IPS-18c (cell line): ENCODE data around the gene KCNA1.
"Not testable (repeated sequence)": the region's sequence is repeated elsewhere in the genome, so short reads cannot be mapped to it uniquely, and the experiment has no call there.

Experiments
- H3K4me3 ChIP-seq: 2 replicates; pipeline ENCODE4 v1.7.0; 2013; ENCODE audit warnings: low read depth, mild to moderate bottlenecking, low read length, moderate library complexity; ENCODE audit not compliant: insufficient read depth
- H3K9me3 ChIP-seq: one replicate; pipeline ENCODE4 v1.6.1; 2013; ENCODE audit warnings: mild to moderate bottlenecking, low read length, moderate library complexity; ENCODE audit not compliant: control insufficient read depth, insufficient read depth

Gene KCNA1

GRCh38 chr12:4909734-4910501 lies at the start of gene KCNA1:
TSS of gene KCNA1 (plus strand) at chr12:4909905. CDS start at chr12:4911379, 1,474 bp downstream.
- Histone ChIP-seq H3K4me3 (peak within 1 kb of the TSS; percentile 57), H3K9me3 (peaks cover 8% of the 10 kb centered on the region)

DNA sequence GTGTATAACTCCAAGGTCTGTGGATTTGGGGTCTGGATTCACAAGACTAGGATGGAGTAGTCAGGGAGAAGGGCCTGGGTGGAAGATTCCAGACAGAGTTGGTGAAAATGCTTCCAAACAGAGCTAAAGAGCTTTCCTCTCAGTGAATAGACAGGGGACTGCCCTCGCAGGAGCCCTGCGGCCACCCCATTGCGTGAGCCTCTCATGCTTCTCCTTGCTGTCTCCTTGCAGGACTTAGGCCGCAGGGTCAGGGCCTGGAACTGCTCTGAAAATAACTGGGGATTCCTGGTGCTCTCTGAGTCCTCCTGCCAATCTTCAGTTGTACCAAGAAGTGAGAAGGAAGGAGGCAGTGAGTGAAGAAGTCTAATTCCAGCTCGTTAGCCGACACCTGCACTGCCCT lies 49.0 kb upstream of the KCNA1 start:
- H3K4me3 ChIP-seq = no peak overlapping the region
- H3K9me3 ChIP-seq = no peaks in the 10 kb centered on the region

DNA sequence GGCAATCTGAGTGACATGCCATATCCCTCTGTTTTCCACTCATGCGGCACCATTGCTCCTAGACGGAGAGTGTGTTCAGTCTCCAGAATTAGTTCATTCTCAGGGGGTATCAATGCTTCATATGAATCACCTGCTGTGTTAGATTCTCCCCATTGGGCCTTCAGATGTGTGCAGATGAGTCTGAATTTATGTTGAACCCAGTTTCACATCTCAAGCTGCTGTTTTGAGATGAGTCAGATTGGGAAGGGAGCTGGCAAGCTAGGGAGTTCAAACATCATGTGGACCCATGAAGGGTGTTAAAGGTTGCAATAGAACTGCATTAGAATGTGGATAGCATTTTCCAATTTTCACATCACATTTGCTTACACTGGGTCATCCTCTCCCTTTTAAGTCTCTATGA lies 46.9 kb upstream of the KCNA1 start:
- Histone ChIP-seq H3K4me3 (no peak overlapping the region), H3K9me3 (no peaks in the 10 kb centered on the region)

GRCh38 chr12:4864575-4864974 lies 45.1 kb upstream of the KCNA1 start:
- H3K9me3 ChIP-seq = no peaks in the 10 kb centered on the region
- no peak overlapping the region for H3K4me3 ChIP-seq

DNA sequence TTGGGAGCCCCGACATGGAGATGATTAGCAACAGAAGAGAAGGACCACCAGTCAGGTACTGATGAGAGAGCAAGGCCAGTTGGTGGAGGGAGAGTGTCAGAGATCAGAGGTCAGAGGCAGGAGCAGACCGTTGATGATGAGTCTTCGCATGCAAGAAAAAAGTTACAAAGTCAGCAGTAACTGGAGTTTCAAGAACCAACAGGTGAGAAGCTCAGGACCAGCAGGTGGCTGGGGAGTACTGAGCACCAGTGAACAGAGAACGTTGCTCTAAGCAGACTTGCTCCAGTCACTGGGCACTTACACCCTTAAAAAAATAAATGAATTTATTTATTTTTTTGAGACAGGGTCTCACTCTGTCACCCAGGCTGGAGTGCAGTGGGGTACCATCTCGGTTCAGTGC lies 44.5 kb upstream of the KCNA1 start:
- Histone ChIP-seq H3K9me3 (no peaks in the 10 kb centered on the region), H3K4me3 (no peak overlapping the region)

DNA sequence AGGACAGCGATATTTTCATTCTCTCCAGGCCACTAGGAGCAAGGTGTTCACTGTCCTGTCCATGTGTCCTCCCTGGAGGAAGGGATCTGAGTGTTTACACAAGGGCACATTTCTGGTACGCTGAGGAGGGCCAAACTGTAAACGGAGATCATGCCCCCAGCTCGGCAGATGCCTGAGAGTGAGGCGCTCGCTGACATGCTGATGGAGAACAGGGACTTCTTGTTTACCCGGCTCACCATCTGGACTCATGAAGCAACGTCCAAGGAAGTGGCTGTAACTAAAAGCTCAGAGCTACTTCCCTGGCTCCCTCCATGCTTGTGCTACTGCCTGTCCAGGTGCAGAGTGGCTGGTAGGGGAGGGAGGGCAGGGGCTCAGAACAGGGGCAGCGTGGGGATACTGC lies 43.4 kb upstream of the KCNA1 start:
- no peak overlapping the region for H3K4me3 ChIP-seq
- no peaks in the 10 kb centered on the region for H3K9me3 ChIP-seq

DNA sequence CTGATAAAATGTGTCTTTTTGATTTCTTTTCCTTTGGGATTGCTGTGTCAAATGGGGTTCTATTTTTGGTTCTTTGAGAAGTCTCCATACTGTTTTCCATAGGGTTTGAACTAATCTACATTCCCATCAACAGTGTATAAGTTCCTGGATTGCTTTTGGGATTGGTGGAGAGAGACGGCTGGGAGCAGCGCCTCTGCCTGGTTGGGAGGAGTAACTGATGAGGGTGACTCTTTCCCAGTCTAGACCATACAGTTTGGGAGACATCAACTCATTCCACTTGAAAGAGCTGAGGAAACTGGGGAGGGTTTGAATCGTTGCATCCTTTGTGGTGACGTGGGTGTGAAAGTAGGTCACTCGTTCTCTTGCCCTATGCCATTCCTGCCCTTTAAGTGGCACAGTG lies 42.3 kb upstream of the KCNA1 start:
- Histone ChIP-seq H3K9me3 (no peaks in the 10 kb centered on the region), H3K4me3 (no peak overlapping the region)

DNA sequence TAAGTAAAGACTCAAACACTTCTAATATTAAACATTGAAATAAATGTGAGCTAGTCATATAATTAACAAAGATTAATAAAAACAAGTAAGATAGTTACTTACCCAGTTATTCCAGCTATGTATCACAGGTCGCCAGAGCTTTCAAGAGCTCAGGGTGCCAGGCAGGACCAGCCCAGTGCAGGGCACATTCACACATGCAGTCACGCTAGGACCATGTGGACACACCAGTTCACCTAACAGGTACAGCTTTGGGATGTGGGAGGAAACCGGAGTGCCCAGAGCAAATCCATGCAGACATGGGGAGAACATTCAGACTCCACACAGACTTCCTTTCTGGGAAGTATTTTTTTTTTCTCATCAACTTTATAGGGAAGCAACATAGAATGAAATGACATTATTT lies 39.3 kb upstream of the KCNA1 start:
- no peaks in the 10 kb centered on the region for H3K9me3 ChIP-seq
- H3K4me3 ChIP-seq = no peak overlapping the region

DNA sequence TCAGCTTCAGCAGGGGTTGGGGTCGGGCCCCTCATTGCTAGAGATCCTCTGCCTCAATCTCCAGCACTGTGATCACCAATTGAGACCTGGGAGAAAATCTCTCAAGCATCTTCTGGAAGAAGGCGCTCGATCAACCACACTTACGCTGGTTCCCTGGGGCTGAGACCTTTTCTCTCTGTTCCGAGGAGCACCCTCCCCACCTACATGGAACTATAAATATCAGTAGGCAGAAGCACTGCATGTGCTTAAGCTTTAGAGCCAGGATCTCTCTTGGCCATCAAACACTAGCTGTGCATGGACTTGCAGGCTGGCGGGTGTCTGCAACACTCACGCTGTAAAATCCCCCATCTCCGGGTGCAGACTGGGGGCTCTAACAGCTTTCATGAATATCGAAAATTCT lies 38.2 kb upstream of the KCNA1 start:
- no peaks in the 10 kb centered on the region for H3K9me3 ChIP-seq

GRCh38 chr12:4873947-4874346 lies 35.8 kb upstream of the KCNA1 start:
- Histone ChIP-seq H3K9me3 (peaks cover 6% of the 10 kb centered on the region), H3K4me3 (no peak overlapping the region)

More for the DNA sequence above, 38.2 kb upstream of the KCNA1 start:
- H3K4me3 ChIP-seq = no peak overlapping the region

DNA sequence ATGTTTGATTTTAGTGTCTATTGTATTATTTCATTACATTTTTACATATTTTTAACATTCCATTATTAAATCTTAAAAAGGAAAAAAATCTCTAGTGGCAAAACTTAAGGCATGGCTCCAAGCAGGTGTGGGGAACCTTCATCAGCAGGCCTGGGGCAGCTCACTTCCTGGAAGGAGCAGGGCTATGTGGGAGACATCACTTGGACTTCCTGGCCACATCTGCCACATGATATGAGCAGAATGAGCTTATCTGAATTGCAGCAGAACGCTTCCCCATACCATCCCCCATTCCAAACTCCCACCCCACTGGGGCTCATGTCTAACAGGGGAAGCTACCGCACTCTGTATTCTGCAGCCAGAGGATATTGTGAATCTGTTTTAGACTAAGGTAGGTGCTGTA lies 35.0 kb upstream of the KCNA1 start:
- Histone ChIP-seq H3K4me3 (no peak overlapping the region), H3K9me3 (peaks cover 9% of the 10 kb centered on the region)

DNA sequence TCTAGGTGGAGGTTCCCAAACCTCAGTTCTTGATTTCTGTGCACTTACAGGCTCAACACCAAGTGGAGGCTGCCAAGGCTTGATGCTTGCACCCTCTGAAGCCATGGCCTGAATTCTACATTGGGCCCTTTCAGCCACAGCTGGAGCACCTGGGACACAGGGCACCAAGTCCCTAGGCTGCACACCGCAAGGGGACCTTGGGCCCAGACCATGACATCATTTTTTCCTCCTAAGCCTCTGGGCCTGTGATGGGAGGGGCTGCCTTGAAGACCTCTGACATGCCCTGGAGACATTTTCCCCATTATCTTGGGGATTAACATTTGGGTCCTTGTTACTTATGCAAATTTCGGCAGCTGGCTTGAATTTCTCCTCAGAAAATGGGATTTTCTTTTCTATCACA lies 30.2 kb upstream of the KCNA1 start:
- H3K4me3 ChIP-seq = not testable (repeated sequence)

DNA sequence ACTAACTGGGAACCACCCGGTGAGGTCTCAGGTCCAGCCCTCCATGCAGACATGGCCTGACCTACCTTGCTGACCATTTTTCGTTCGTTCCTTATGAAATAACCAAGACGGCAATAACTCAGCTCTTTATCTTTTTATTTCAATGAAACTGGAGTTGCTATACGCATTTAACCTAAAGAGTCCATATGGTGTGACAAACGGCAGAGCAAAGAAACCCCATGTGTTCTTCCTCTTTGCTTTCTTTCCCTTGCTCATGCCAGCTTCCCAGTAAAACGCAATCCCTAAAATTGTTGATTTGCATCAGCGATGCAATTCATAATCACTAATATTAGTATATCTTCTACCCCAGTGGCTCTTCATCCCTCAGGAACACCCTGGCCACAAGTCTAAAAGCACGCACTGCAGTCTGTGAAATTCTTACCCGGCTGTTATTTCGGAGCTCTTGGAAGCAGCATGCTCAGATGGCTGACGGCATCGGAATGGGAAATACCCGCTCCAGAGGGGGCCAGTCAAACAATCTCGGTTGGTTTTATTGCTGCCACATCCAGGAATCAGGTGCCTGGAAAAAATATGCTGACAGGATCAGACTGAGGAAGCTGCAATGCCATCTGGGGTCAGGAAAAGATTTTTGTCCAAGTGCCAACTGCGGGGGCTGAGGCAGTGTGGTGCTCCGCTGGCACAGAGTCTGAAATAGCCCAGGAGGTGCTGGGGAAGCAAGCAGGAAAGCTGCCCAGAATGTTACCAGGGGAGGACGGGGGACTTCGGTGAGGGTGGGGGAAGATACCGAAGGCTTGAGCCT lies 28.2 kb upstream of the KCNA1 start:
- Histone ChIP-seq H3K9me3 (peaks cover 9% of the 10 kb centered on the region), H3K4me3 (no peak overlapping the region)

More for the DNA sequence above, 30.2 kb upstream of the KCNA1 start:
- H3K9me3 ChIP-seq = not testable (repeated sequence)

DNA sequence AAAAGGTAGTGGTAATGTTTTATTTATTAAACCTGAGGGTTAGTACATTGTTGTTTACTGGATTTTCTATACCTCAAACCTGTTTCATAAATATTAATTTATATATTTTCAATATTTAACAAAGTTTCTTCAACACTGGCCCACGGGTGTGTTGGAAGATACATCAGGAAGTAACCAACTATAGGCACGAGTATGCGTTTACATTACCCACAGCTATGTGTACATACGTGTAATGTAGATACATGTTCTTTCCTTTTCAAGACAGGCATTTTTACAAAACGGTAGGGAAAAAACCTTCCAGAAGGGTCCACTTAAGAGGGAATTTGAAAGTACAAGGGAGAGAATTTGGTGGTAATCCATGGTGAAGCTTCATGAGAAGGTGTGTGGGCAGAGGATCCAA lies 17.8 kb upstream of the KCNA1 start:
- H3K9me3 ChIP-seq = no peaks in the 10 kb centered on the region
- no peak overlapping the region for H3K4me3 ChIP-seq

GRCh38 chr12:4892418-4892817 lies 17.3 kb upstream of the KCNA1 start:
- Histone ChIP-seq H3K4me3 (no peak overlapping the region), H3K9me3 (no peaks in the 10 kb centered on the region)

- no peak overlapping the region for H3K4me3 ChIP-seq
- no peaks in the 10 kb centered on the region for H3K9me3 ChIP-seq
Measured at GRCh38 chr12:4894019-4894418, 15.7 kb upstream of the KCNA1 start.

GRCh38 chr12:4899364-4899763 lies 10.3 kb upstream of the KCNA1 start:
- Histone ChIP-seq H3K4me3 (no peak overlapping the region), H3K9me3 (no peaks in the 10 kb centered on the region)

DNA sequence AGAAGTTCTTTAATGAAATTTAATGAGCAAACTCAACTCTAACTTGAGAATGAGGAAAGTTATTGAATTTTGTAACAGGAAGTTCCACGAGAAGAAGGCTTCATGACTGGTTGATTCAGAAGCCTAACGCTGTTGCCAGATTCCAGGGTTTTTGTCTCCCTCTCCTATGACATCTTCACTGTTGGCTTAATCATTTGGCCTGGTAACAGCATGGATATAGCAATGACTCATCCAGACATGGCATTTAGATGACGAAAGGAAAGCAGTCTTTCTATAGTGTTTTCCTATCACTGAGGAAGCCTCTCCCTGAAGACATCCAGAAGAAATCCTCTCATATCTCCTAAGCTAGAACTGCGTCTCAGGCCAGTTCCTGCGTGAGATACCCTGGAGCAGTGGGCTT lies 9.4 kb upstream of the KCNA1 start:
- no peaks in the 10 kb centered on the region for H3K9me3 ChIP-seq
- no peak overlapping the region for H3K4me3 ChIP-seq
